Spleen (tissue), 7 donors: ENCODE data around the gene A3GALT2.

Experiments used
- CTCF ChIP-seq, 11 experiments: fragments of 200-600 bp in 7 of 11; fragments of 450-650 bp in 4 of 11; sonication (generic) in 4 of 11; IDR thresholded peaks in 8 of 11; conservative IDR thresholded peaks in 3 of 11; 1 replicate in 7 of 11; 2 replicates in 4 of 11; pipeline versions ENCODE4 v1.4.0 to v1.8.0; 2016 to 2021; ENCODE audit warnings: antibody characterized with exemption in 11 of 11, inconsistent platforms in 4 of 11, mild to moderate bottlenecking in 1 of 11
- POLR2A ChIP-seq, 3 donors: fragments of 450-650 bp; IDR thresholded peaks; one replicate each; pipeline ENCODE4 v1.5.1; 2017; ENCODE audit warnings: antibody characterized with exemption in 3 of 3, mild to moderate bottlenecking in 1 of 3
- donor health status: DM: no; HTN: no; CAD: no; lungs with moderate emphysema.
- donor health status: DM: no; HTN: no; CAD: no.
- donor health status: DM: no; HTN: no; CAD: no.

- TF ChIP-seq POLR2A (IDR thresholded peaks at IDR 0.05) (no peak), CTCF (IDR thresholded peaks at IDR 0.05 in 8 of 11, conservative IDR thresholded peaks at IDR 0.05 in 3 of 11) (no peak)
These were observed 45.0 kb downstream of the A3GALT2 start for GRCh38 chr1:33275706-33276572.
